HUES6 (cell line): ENCODE measurements around the gene TMEM132D.

Experiments used
- H3K27ac ChIP-seq: 2 replicates; pipeline ENCODE4 v1.7.0; 2013; ENCODE audit warnings: low read depth, mild to moderate bottlenecking, low read length, inconsistent platforms
- H3K27me3 ChIP-seq: 2 replicates; pipeline ENCODE4 v1.6.1; 2013; ENCODE audit warnings: low read length; ENCODE audit not compliant: control insufficient read depth, insufficient read depth
- H3K36me3 ChIP-seq: 2 replicates; pipeline ENCODE4 v1.6.1; 2013; ENCODE audit warnings: low read length; ENCODE audit not compliant: control insufficient read depth, insufficient read depth
- H3K4me1 ChIP-seq: 2 replicates; pipeline ENCODE4 v1.6.1; 2013; ENCODE audit warnings: low read length; ENCODE audit not compliant: control insufficient read depth, insufficient read depth
- H3K4me3 ChIP-seq: 2 replicates; pipeline ENCODE4 v1.5.1; 2013; ENCODE audit warnings: low read depth, low read length
- H3K9ac ChIP-seq: one replicate; pipeline ENCODE4 v1.6.1; 2013; ENCODE audit warnings: mild to moderate bottlenecking, low read length
- H3K9me3 ChIP-seq: 2 replicates; pipeline ENCODE4 v1.6.1; 2013; ENCODE audit warnings: low read depth, low read length; ENCODE audit not compliant: control insufficient read depth, insufficient read depth

The TMEM132D gene

DNA sequence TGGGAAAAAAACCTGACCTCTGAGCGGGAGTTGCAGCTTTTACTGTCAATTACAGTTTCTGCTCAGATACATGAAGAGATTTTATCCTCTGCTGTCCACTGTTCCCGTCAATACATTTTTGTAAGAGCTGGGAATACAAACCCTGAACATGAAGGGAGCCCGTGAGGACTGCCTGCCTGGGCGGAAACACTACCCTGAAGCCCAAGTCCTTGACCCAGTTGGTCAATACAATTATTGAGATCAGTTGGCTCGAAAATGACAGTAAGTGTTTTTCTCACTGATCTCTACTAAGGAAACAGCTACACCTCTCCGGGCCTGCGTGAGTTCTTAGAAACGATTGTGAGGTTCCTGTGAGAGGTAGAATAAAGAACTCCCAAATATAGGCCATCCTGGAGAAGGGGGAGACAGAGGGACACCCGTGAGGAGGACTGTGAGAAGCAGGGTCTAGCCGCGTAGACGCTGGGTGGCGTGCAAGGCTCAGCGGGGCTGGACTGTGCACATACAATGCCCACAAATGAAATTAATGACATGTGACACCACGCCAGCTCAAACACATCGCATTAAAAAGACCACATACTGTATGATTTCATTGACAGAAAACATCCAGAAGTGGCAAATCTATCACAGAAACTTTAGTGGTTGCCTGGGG is 509.5 kb downstream of the TMEM132D start:
- Histone ChIP-seq H3K4me1 (no peaks in the 10 kb centered on the region), H3K27me3 (no peaks in the 10 kb centered on the region), H3K9ac (no peak overlapping the region), H3K9me3 (peaks cover 4% of the 10 kb centered on the region; the same call in 1 of the 2 replicates), H3K4me3 (no peak overlapping the region), H3K36me3 (no peaks in the 10 kb centered on the region), H3K27ac (no peak overlapping the region)

DNA sequence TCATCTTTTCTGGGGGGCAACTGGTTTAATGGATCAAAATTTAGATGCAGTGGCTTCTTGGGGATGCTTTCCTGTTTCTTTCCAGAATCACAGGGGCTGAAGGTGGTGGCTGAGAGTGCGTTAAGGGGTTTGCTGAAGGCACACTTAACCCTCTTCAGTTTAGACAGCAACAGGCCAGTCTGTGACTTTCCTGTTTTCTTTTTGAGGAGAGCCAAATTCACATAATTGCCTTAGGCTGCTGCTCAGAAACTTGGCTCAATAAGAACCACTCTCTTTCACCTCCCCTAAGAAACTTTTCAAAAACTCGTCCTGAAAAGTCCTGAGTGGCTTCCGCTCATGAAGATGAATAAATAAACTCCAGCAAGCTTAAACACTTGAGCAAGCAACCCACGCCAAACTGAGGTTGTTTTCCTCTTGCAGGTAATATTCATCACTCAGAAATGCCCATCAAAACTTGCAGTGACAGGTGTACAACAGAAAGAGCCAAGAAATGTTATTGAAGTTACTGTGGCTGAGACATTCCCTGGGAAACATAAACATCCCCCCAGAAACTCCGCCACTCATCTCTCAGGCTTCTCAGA is 510.4 kb downstream of the TMEM132D start:
- H3K36me3 ChIP-seq: no peaks in the 10 kb centered on the region
- no peaks in the 10 kb centered on the region for H3K4me1 ChIP-seq
- no peaks in the 10 kb centered on the region for H3K27me3 ChIP-seq
- H3K4me3 ChIP-seq: no peak overlapping the region
- no peak overlapping the region for H3K9ac ChIP-seq
- peaks cover 4% of the 10 kb centered on the region; the same call in 1 of the 2 replicates for H3K9me3 ChIP-seq
- H3K27ac ChIP-seq: no peak overlapping the region

DNA sequence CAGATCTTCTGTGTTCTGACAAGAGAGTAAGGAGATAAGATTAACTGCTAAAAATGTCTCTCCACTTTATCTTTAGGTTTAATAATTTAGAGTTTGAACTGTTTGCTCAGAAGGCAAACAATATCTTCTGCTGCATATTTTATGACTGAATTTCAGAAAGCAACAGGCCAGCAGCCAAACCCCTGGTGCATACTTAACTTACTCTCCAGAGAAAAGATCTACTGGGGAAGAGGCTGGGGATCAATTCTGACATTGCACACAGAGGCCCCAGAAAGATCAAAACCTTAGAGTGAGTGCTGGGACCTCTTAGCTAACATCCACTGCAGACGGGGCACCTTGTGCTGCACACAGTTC is 518.2 kb downstream of the TMEM132D start:
- H3K9me3 ChIP-seq: peaks cover 9% of the 10 kb centered on the region; the same call in 1 of the 2 replicates
- no peak overlapping the region for H3K9ac ChIP-seq
- no peaks in the 10 kb centered on the region for H3K27me3 ChIP-seq
- H3K4me1 ChIP-seq: no peaks in the 10 kb centered on the region
- no peaks in the 10 kb centered on the region for H3K36me3 ChIP-seq
- no peak overlapping the region for H3K4me3 ChIP-seq
- no peak overlapping the region for H3K27ac ChIP-seq

DNA sequence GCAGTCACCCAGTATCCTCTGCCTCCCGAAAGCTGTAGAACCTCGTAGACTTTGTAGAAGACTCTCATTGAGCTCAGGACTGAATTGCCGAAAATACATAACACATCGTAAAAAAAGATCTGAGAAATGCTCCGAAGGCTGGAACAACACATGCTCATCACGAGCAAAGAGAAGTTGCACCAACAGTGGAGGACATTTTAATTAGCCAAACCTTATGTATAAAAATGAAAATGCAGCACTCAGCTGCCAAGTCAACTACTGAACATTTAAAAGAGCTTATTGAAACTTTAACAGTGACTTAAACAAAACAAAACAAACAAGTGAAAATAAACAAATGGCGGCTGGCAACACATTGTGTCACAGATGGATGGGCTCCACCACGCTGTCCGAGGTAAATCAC is 519.9 kb downstream of the TMEM132D start:
- no peak overlapping the region for H3K27ac ChIP-seq

DNA sequence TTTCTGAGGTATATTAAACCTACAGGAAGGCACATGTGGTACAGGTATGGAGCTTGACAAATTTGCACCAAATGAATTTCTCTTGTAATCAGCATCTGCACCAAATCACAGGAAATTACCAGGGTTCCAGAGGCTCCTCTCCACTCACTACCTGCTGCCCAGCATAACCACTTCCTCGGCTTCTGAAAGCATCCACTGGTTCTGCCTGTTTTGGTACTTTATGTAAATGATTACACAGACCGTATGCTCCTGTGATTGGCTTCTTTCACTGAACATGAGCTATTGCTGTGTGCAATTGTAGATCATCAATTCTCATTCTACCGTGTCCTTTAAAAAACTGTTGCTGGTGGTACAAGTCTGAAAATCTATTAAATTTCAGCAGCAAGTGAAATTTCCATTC is 522.1 kb downstream of the TMEM132D start:
- no peaks in the 10 kb centered on the region for H3K27me3 ChIP-seq
- H3K9me3 ChIP-seq: peaks cover 5% of the 10 kb centered on the region; the same call in 1 of the 2 replicates
- H3K9ac ChIP-seq: no peak overlapping the region
- no peak overlapping the region for H3K4me3 ChIP-seq
- H3K27ac ChIP-seq: no peak overlapping the region
- H3K4me1 ChIP-seq: no peaks in the 10 kb centered on the region
- H3K36me3 ChIP-seq: no peaks in the 10 kb centered on the region

More for the DNA sequence above, 519.9 kb downstream of the TMEM132D start:
- Histone ChIP-seq H3K4me3 (no peak overlapping the region), H3K4me1 (no peaks in the 10 kb centered on the region), H3K36me3 (no peaks in the 10 kb centered on the region), H3K9me3 (peaks cover 9% of the 10 kb centered on the region; the same call in 1 of the 2 replicates), H3K9ac (no peak overlapping the region), H3K27me3 (no peaks in the 10 kb centered on the region)

DNA sequence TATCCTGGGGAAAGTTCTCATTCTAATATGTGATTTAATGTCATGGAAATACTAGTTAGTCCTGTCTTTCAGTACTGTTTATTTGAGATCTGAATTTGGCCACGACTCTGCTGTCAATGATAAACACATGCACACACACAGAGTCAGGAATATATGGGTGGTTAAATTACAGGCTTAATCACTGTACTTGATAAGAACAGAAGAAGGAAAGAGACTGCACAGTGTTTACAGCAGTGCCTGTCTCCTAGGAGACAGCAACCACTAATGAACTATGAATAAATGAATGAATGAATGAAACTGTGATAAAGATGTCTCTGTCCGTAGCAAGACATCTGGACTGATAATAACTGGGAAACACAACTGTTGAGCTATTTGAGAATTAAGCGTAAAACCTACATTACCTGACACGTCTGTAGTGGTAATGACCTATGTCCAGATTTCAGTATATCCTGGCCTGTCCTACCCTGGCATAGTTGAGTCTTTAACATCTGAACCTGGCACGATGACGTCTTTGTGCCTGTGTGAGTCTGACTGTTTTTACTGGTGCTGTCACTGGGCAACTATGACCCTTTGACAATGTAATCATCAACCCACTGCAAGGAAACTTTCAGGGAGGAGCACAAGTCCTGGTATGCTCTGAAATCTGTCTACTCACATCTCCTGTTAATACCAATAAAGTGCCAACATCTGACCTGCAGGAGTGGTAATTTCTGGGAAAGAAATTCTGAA is 524.6 kb downstream of the TMEM132D start:
- H3K36me3 ChIP-seq: no peaks in the 10 kb centered on the region
- no peak overlapping the region for H3K4me3 ChIP-seq
- no peak overlapping the region for H3K9ac ChIP-seq
- no peak overlapping the region for H3K27ac ChIP-seq
- 0 out of 2 replicates have a peak, but pooled peaks cover 4% of the 10 kb centered on the region for H3K9me3 ChIP-seq
- H3K27me3 ChIP-seq: no peaks in the 10 kb centered on the region
- peaks cover 4% of the 10 kb centered on the region; the same call in 1 of the 2 replicates for H3K4me1 ChIP-seq

DNA sequence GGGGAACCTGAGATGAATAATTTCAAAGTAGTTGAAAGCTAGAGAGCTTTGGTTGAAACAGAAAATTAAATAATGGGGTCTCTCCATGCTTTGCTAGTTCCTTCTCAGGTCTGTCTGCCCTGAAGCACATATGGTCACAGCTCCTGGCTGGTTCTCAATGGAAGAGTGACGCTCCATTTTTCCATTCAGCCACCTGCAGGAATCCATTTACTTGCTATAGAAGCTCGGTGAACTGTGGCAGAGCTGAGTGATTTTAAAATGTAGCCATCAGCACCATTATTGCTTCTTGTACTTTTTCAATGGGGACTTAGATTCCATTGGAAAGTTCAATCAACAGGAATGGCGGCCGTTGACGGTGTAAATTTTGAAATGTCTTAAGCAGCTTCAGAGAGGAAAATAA is 525.3 kb downstream of the TMEM132D start:
- H3K4me1 ChIP-seq: peaks cover 4% of the 10 kb centered on the region; the same call in 1 of the 2 replicates
- no peak overlapping the region for H3K4me3 ChIP-seq
- no peaks in the 10 kb centered on the region for H3K27me3 ChIP-seq
- 0 out of 2 replicates have a peak, but pooled peaks cover 4% of the 10 kb centered on the region for H3K9me3 ChIP-seq
- H3K27ac ChIP-seq: no peak overlapping the region
- no peak overlapping the region for H3K9ac ChIP-seq
- no peaks in the 10 kb centered on the region for H3K36me3 ChIP-seq

DNA sequence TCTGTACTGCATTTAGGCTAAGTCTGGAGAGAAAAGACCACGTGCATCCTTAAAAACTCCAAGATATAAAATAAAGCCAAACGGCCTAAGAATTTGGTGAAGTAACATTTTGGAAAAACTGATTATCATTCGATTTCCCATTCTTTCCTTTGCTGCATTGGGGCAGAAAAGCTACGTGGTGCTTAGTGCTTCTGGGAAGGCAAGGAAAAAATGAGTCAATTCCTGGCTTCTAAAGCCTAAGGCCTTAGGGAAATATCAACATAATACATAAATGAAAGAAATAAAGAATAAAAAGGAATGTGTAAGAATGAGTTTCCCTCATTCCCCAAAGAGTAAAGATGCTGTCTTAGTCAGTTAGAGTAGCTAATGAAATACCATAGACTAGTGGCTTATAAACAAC is 530.1 kb downstream of the TMEM132D start:
- Histone ChIP-seq H3K36me3 (no peaks in the 10 kb centered on the region), H3K9ac (no peak overlapping the region), H3K9me3 (peaks cover 18% of the 10 kb centered on the region), H3K4me3 (no peak overlapping the region), H3K4me1 (peaks cover 4% of the 10 kb centered on the region; the same call in 1 of the 2 replicates), H3K27ac (no peak overlapping the region), H3K27me3 (no peaks in the 10 kb centered on the region)

DNA sequence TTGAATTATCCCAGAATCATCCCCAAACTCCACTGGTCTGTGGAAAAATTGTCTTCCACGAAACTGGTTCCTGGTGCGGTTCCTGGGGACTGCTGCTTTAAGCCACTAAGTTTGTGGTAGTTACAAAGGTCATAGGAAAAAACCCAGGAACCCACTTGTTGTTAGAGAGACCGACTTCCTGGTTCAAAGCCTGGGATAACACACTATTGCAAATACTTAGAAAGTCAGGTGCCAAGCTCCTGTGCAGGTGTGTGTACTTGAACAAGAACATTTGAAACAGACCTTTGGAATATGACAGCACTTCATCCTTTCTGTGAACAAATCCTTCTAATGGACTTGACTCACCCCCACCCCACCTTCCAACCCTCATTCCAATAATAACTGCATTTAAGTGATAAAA is 530.9 kb downstream of the TMEM132D start:
- H3K4me1 ChIP-seq: peaks cover 4% of the 10 kb centered on the region; the same call in 1 of the 2 replicates
- H3K27me3 ChIP-seq: no peaks in the 10 kb centered on the region
- no peaks in the 10 kb centered on the region for H3K36me3 ChIP-seq
- H3K9me3 ChIP-seq: peaks cover 18% of the 10 kb centered on the region
- H3K9ac ChIP-seq: no peak overlapping the region
- H3K27ac ChIP-seq: no peak overlapping the region
- no peak overlapping the region for H3K4me3 ChIP-seq

DNA sequence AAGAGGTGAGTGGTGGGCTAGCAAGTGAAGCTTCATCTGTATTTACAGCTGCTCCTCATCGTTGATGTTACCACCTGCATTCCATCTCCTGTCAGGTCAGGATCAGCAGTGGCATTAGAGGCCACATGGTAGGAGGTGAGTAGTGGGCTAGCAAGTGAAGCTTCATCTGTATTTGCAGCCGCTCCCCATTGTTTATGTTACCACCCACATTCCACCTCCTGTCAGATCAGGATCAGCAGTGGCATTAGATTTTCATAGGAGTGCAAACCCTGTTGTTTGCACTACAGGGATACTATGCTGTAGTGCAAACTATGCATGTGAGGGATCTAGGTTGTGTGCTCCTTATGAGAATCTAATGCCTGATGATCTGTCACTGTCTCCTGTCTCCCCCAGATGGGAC is 531.5 kb downstream of the TMEM132D start:
- Histone ChIP-seq H3K4me3 (no peak overlapping the region), H3K36me3 (no peaks in the 10 kb centered on the region), H3K27ac (no peak overlapping the region), H3K4me1 (peaks cover 4% of the 10 kb centered on the region; the same call in 1 of the 2 replicates), H3K27me3 (no peaks in the 10 kb centered on the region), H3K9ac (no peak overlapping the region), H3K9me3 (peaks cover 18% of the 10 kb centered on the region)

DNA sequence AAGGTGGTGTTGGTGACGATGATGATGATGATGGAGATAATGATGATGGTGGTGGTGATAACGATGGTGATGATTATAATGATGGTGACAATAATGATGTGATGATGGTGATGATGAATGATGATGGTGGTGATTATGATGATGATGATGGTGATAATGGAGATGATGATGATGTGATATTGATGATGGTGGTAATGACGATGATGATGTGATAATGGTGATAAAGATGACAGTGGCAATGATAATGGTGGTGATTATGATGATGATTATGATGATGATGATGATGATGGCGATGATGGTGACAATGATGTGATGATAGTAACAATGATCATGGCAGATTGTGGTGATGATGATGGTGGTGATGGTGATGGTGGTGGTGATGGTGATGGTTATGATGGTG is 532.6 kb downstream of the TMEM132D start:
- peaks cover 4% of the 10 kb centered on the region; the same call in 1 of the 2 replicates for H3K4me1 ChIP-seq
- H3K9me3 ChIP-seq: peaks cover 15% of the 10 kb centered on the region
- no peaks in the 10 kb centered on the region for H3K36me3 ChIP-seq
- H3K27me3 ChIP-seq: no peaks in the 10 kb centered on the region
- H3K4me3 ChIP-seq: no peak overlapping the region
- H3K27ac ChIP-seq: no peak overlapping the region
- H3K9ac ChIP-seq: no peak overlapping the region
